GM06990 (cell line): ENCODE measurements around the gene CYFIP1.

Experiments used
- DNase-seq: peaks from one replicate; pipeline ENCODE4 v3.0.0-alpha.2; 2011; ENCODE audit not compliant: insufficient read length; ENCODE audit errors: extremely low read depth
- H3K27me3 ChIP-seq: replicated peaks from 2 replicates; pipeline ENCODE4 v1.6.0; 2011; ENCODE audit warnings: low read length; ENCODE audit not compliant: control insufficient read depth, insufficient read depth
- H3K36me3 ChIP-seq: 2 replicates; pipeline ENCODE4 v1.5.1; 2011; ENCODE audit warnings: low read length; ENCODE audit not compliant: control insufficient read depth, insufficient read depth
- H3K4me3 ChIP-seq: replicated peaks from 2 replicates; pipeline ENCODE4 v1.5.1; 2011; ENCODE audit warnings: low read depth, mild to moderate bottlenecking, control low read depth, low read length
- CTCF ChIP-seq: IDR thresholded peaks from 2 replicates; pipeline ENCODE4 v1.5.1; 2011; ENCODE audit warnings: low read length, control low read depth, mild to moderate bottlenecking, inconsistent platforms; ENCODE audit not compliant: insufficient read depth, poor library complexity, severe bottlenecking

Gene CYFIP1

GRCh38 chr15:22874256-22874655 lies 105.9 kb downstream of the CYFIP1 start:
- H3K4me3 ChIP-seq = no peak overlapping the region
- no peaks in the 10 kb centered on the region for H3K27me3 ChIP-seq
- no peak for TF ChIP-seq CTCF
- H3K36me3 ChIP-seq = peaks cover 11% of the 10 kb centered on the region
- DNase-seq = no peak

GRCh38 chr15:22873841-22874240 lies 106.3 kb downstream of the CYFIP1 start:
- Histone ChIP-seq H3K4me3 (no peak overlapping the region), H3K36me3 (peaks cover 14% of the 10 kb centered on the region), H3K27me3 (no peaks in the 10 kb centered on the region)
- no peak for DNase-seq
- no peak for TF ChIP-seq CTCF

- no peak for DNase-seq
- H3K4me3 ChIP-seq = no peak overlapping the region
- no peaks in the 10 kb centered on the region for H3K27me3 ChIP-seq
- TF ChIP-seq CTCF = no peak
- peaks cover 14% of the 10 kb centered on the region for H3K36me3 ChIP-seq
These were observed 107.0 kb downstream of the CYFIP1 start for GRCh38 chr15:22872936-22873701.

GRCh38 chr15:22871481-22872086 lies 108.6 kb downstream of the CYFIP1 start:
- Histone ChIP-seq H3K27me3 (no peaks in the 10 kb centered on the region), H3K4me3 (no peak overlapping the region), H3K36me3 (peaks cover 13% of the 10 kb centered on the region)
- DNase-seq = no peak
- TF ChIP-seq CTCF = no peak

- no peaks in the 10 kb centered on the region for H3K27me3 ChIP-seq
- H3K36me3 ChIP-seq = peaks cover 13% of the 10 kb centered on the region
- TF ChIP-seq CTCF = no peak
- no peak overlapping the region for H3K4me3 ChIP-seq
- no peak for DNase-seq
These were observed 109.3 kb downstream of the CYFIP1 start for GRCh38 chr15:22870865-22871264.

GRCh38 chr15:22869856-22870255 lies 110.3 kb downstream of the CYFIP1 start:
- H3K36me3 ChIP-seq = peaks cover 13% of the 10 kb centered on the region
- H3K27me3 ChIP-seq = no peaks in the 10 kb centered on the region
- H3K4me3 ChIP-seq = no peak overlapping the region
- no peak for TF ChIP-seq CTCF
- no peak for DNase-seq
